MM.1S (cell line): Measurements from ENCODE around the gene CDK11B.
A peak's percentile ranks its signal among the peaks of the same experiment; 100 is the strongest.

Source experiments
- DNase-seq: peaks from one replicate; pipeline ENCODE4 v3.0.0-alpha.2; 2015
- H2AFZ ChIP-seq: fragments of 300-600 bp; sonication (generic); 2 replicates; pipeline ENCODE4 v1.6.0; 2016; ENCODE audit warnings: antibody characterized with exemption, low read length
- H3F3A ChIP-seq: fragments of 300-600 bp; sonication (generic); 2 replicates; pipeline ENCODE4 v1.6.1; 2016; ENCODE audit warnings: mild to moderate bottlenecking, antibody characterized with exemption, low read length, moderate library complexity, mixed read lengths; ENCODE audit not compliant: insufficient read depth
- H3K27ac ChIP-seq: fragments of 300-600 bp; sonication (generic); 2 replicates; pipeline ENCODE4 v1.5.1; 2016; ENCODE audit warnings: mild to moderate bottlenecking, low read length
- H3K27me3 ChIP-seq: fragments of 300-600 bp; sonication (generic); replicated peaks from 2 replicates; pipeline ENCODE4 v1.6.0; 2016; ENCODE audit warnings: low read length; ENCODE audit not compliant: insufficient read depth
- H3K36me3 ChIP-seq: fragments of 300-600 bp; sonication (generic); replicated peaks from 2 replicates; pipeline ENCODE4 v1.6.1; 2016; ENCODE audit warnings: mild to moderate bottlenecking, low read length, mixed read lengths; ENCODE audit not compliant: insufficient read depth
- H3K4me1 ChIP-seq: fragments of 300-600 bp; sonication (generic); 2 replicates; pipeline ENCODE4 v1.6.1; 2016; ENCODE audit warnings: low read length, mixed read lengths
- H3K4me2 ChIP-seq: fragments of 300-600 bp; sonication (generic); 2 replicates; pipeline ENCODE4 v1.6.0; 2016; ENCODE audit warnings: low read depth, low read length
- H3K4me3 ChIP-seq: fragments of 300-600 bp; sonication (generic); 2 replicates; pipeline ENCODE4 v1.5.1; 2016; ENCODE audit warnings: low read length, mixed read lengths
- H3K79me2 ChIP-seq: fragments of 300-600 bp; sonication (generic); 2 replicates; pipeline ENCODE4 v1.6.1; 2016; ENCODE audit warnings: mixed run types, low read length, mixed read lengths
- H3K9ac ChIP-seq: fragments of 300-600 bp; sonication (generic); 2 replicates; pipeline ENCODE4 v1.6.1; 2016; ENCODE audit warnings: low read length, mixed read lengths
- H3K9me2 ChIP-seq: fragments of 300-600 bp; sonication (generic); replicated peaks from 2 replicates; pipeline ENCODE4 v1.6.1; 2016; ENCODE audit warnings: mild to moderate bottlenecking, low read length, mixed read lengths; ENCODE audit not compliant: insufficient read depth
- H3K9me3 ChIP-seq: fragments of 300-600 bp; sonication (generic); replicated peaks from 2 replicates; pipeline ENCODE4 v1.6.1; 2016; ENCODE audit warnings: mild to moderate bottlenecking, low read length, mixed read lengths; ENCODE audit not compliant: insufficient read depth
- H4K20me1 ChIP-seq: fragments of 300-600 bp; sonication (generic); 2 replicates; pipeline ENCODE4 v1.6.1; 2016; ENCODE audit warnings: mild to moderate bottlenecking, low read length, moderate library complexity, mixed read lengths; ENCODE audit not compliant: insufficient read depth
- EZH2 ChIP-seq: fragments of 300-600 bp; sonication (generic); optimal IDR thresholded peaks from 2 replicates; pipeline ENCODE3; 2017; ENCODE audit warnings: low read depth, mild to moderate bottlenecking, antibody characterized with exemption, low read length, mixed read lengths
- EZH2phosphoT487 ChIP-seq: fragments of 300-600 bp; sonication (generic); IDR thresholded peaks from 2 replicates; pipeline ENCODE4 v1.6.1; 2018; ENCODE audit warnings: antibody characterized with exemption, low read length
- TF ChIP-seq, protein P1 (sequence below): fragments of 300-600 bp; sonication (generic); IDR thresholded peaks from 2 replicates; pipeline ENCODE4 v1.5.1; 2016; ENCODE audit warnings: antibody characterized with exemption, low read length, mixed read lengths

Gene CDK11B

DNA sequence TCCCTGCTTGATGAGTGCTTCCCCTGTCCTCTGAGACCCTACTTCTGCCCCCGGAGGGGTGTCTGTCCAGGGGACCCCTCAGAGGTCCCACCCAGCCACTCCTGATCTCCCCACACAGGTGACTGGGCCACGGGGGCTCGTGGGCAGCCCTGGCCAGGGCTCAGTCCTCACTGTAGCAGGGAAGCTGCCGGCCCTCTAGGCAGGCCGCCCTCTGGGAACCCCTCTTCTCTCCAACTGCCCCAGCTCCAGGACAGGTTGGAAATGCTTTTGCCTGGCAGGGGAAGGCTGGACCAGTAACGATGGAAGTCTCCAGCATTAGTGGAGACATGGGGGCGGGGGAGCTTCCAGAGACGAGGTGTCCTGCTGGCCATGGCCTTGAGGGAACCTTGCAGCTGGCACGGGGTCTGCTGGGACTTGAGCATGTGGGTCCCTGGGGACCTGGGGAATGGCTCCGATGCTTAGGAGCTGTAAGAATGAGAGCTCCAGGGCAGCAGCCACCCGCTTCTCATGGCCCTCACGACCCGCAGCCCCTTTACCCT, 55.8 kb downstream of the CDK11B start:
- Histone ChIP-seq H3F3A (peaks cover 12% of the 10 kb centered on the region; the same call in 1 of the 2 replicates), H3K27me3 (peaks cover 10% of the 10 kb centered on the region), H3K27ac (no peak overlapping the region), H3K36me3 (no peaks in the 10 kb centered on the region), H3K4me3 (no peak overlapping the region), H3K9me3 (no peaks in the 10 kb centered on the region), H3K4me2 (peak overlapping the region; percentile 64), H3K79me2 (no peaks in the 10 kb centered on the region), H2AFZ (0 out of 2 replicates have a peak overlapping the region, but pooled peaks have one; percentile 49), H3K4me1 (peaks cover 17% of the 10 kb centered on the region), H3K9me2 (no peaks in the 10 kb centered on the region), H4K20me1 (no peaks in the 10 kb centered on the region), H3K9ac (no peak overlapping the region)
- DNase-seq, result no peak
- TF ChIP-seq EZH2 (no peak), EZH2phosphoT487 (no peak)
- TF ChIP-seq, protein P1, sequence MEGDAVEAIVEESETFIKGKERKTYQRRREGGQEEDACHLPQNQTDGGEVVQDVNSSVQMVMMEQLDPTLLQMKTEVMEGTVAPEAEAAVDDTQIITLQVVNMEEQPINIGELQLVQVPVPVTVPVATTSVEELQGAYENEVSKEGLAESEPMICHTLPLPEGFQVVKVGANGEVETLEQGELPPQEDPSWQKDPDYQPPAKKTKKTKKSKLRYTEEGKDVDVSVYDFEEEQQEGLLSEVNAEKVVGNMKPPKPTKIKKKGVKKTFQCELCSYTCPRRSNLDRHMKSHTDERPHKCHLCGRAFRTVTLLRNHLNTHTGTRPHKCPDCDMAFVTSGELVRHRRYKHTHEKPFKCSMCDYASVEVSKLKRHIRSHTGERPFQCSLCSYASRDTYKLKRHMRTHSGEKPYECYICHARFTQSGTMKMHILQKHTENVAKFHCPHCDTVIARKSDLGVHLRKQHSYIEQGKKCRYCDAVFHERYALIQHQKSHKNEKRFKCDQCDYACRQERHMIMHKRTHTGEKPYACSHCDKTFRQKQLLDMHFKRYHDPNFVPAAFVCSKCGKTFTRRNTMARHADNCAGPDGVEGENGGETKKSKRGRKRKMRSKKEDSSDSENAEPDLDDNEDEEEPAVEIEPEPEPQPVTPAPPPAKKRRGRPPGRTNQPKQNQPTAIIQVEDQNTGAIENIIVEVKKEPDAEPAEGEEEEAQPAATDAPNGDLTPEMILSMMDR, result no peak

DNA sequence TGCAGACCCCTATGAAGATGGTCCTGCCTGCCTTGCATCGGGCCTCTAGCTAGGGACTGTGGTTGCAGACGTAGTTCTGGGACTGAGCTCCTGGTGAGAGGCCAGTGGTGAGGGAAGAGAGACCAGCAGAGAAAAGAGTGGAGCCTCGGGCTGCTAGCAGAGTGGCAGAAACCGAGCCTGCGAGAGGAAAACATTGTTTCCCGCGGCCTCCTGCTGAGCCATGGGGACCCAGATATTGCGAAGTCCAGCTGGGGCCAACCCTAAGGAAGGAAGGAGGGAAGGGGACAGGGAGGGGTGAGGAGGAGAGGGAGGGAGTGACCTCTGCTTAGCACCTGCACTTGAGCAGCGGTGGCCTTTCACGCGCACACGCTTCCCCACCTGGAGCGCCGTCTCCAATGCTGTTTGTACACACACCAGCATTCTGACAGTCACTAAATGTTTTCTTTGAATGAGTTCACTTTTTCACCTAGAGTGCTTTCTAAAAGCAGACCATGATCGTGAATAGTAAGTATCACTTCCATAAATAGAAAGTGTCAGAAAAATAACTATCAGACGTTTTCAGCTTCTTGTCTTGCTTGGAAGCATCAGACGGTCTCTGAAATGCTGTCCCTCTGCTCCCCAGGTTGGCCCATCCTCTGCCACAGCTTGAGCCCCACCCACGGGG, 56.4 kb downstream of the CDK11B start:
- Histone ChIP-seq H3K79me2 (no peaks in the 10 kb centered on the region), H3K9me2 (no peaks in the 10 kb centered on the region), H3K27me3 (peaks cover 16% of the 10 kb centered on the region), H3K36me3 (no peaks in the 10 kb centered on the region), H4K20me1 (no peaks in the 10 kb centered on the region), H3K9me3 (no peaks in the 10 kb centered on the region), H2AFZ (peak overlapping the region; percentile 49; the same call in 1 of the 2 replicates), H3F3A (peaks cover 12% of the 10 kb centered on the region; the same call in 1 of the 2 replicates), H3K9ac (peak overlapping the region; percentile 1; the same call in 1 of the 2 replicates), H3K27ac (no peak overlapping the region; the same call in 1 of the 2 replicates), H3K4me1 (peaks cover 17% of the 10 kb centered on the region), H3K4me3 (peak overlapping the region; percentile 12), H3K4me2 (peak overlapping the region; percentile 64)
- TF ChIP-seq, protein P1, result no peak
- TF ChIP-seq EZH2, result no peak
- TF ChIP-seq EZH2phosphoT487, result no peak
- peak; percentile 30 for DNase-seq

DNA sequence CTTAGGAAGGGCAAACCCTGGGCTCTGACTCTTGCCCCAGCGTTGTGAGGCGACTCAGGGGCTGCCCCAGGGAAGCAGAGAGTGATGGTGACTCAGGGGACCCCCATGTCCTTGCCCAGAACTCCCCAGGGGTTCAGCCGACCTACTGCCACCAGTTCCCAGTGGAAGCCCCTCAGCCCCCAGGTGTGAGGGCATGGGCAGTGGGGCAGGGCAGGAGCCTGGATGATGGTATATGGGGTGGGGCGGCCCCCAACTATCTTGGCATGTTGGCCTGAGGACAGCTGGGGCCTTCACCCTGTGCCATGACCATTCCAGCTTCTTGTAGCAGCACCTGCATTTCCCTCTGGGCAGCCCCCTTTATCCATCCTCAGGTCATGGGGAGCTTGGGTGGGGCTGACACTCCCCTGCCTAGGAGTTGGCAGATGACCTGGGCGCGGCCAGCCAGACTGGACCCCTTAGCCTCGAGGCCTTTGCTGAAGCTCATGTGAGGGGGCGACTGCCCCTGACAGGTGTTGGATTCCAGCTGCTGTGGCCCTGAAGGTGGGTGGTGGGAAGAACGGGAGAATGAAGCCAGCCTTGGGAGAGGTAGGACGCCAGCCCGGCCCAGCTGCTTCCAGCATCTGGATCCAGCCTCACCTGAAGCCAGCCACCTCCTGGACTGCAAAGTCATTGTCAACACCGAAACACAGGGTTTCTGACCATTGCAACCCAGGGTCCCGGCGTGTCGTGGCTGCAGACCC, 57.1 kb downstream of the CDK11B start:
- H2AFZ ChIP-seq, result peak overlapping the region; percentile 49; the same call in 1 of the 2 replicates
- DNase-seq, result no peak
- H3K9me3 ChIP-seq, result no peaks in the 10 kb centered on the region
- H4K20me1 ChIP-seq, result no peaks in the 10 kb centered on the region
- H3K9me2 ChIP-seq, result no peaks in the 10 kb centered on the region
- H3K36me3 ChIP-seq, result no peaks in the 10 kb centered on the region
- H3K27ac ChIP-seq, result no peak overlapping the region
- H3K4me2 ChIP-seq, result peak overlapping the region; percentile 64
- H3K27me3 ChIP-seq, result peaks cover 21% of the 10 kb centered on the region
- peaks cover 17% of the 10 kb centered on the region for H3K4me1 ChIP-seq
- no peak for TF ChIP-seq EZH2phosphoT487
- TF ChIP-seq EZH2, result no peak
- TF ChIP-seq, protein P1, result no peak
- peak overlapping the region; percentile 12; the same call in 1 of the 2 replicates for H3K4me3 ChIP-seq
- peaks cover 12% of the 10 kb centered on the region; the same call in 1 of the 2 replicates for H3F3A ChIP-seq
- no peaks in the 10 kb centered on the region for H3K79me2 ChIP-seq
- peak overlapping the region; percentile 1; the same call in 1 of the 2 replicates for H3K9ac ChIP-seq
